Transverse colon (tissue), 3 donors: ENCODE measurements around the gene MGAT5.

Experiments used
- CTCF ChIP-seq, 5 experiments: fragments of 200-600 bp in 3 of 5; fragments of 450-650 bp in 2 of 5; sonication (generic) in 3 of 5; IDR thresholded peaks; 1 replicate in 2 of 5; 2 replicates in 3 of 5; pipeline ENCODE4 v1.5.1; 2016 to 2017; ENCODE audit warnings: antibody characterized with exemption in 5 of 5, inconsistent platforms in 3 of 5, mild to moderate bottlenecking in 2 of 5, moderate library complexity in 1 of 5
- EP300 ChIP-seq: sonication (generic); formaldehyde crosslinking; IDR thresholded peaks from one replicate; pipeline ENCODE4 v1.6.1; 2017; ENCODE audit warnings: antibody characterized with exemption, low read depth
- POLR2A ChIP-seq: fragments of 450-650 bp; IDR thresholded peaks from one replicate; pipeline ENCODE4 v1.6.1; 2016; ENCODE audit warnings: antibody characterized with exemption, mild to moderate bottlenecking, moderate library complexity

GRCh38 chr2:134499307-134499926 lies 245.5 kb downstream of the MGAT5 start:
- TF ChIP-seq CTCF (IDR thresholded peaks at IDR 0.05): no peak
- no peak for TF ChIP-seq EP300
- no peak for TF ChIP-seq POLR2A
